Chondrocyte (in vitro differentiated cells): ENCODE results near the gene PLCH1. TPM values are rescaled to one million over a fixed set of nuclear protein-coding genes. Genes with fewer than 3 reads are reported as not detected.

Experiments used
- DNase-seq: peaks from one replicate; pipeline ENCODE4 v3.0.0; 2021; ENCODE audit warnings: mixed read lengths, low spot score
- H3K27ac Mint-ChIP-seq: one replicate; pipeline ENCODE4 v1.8.0; 2021; ENCODE audit warnings: mild to moderate bottlenecking, moderate library complexity, mixed read lengths; ENCODE audit not compliant: unreplicated experiment
- H3K27me3 Mint-ChIP-seq: 2 replicates; pipeline ENCODE4 v1.8.0; 2021; ENCODE audit warnings: low read depth, mixed read lengths
- H3K36me3 Mint-ChIP-seq: 2 replicates; pipeline ENCODE4 v1.8.0; 2021; ENCODE audit warnings: low read depth, mixed read lengths
- H3K4me1 Mint-ChIP-seq: 2 replicates; pipeline ENCODE4 v1.8.0; 2021; ENCODE audit warnings: low read depth, mild to moderate bottlenecking, mixed read lengths
- H3K4me3 Mint-ChIP-seq: one replicate; pipeline ENCODE4 v1.8.0; 2021; ENCODE audit warnings: mild to moderate bottlenecking, moderate library complexity, mixed read lengths; ENCODE audit not compliant: unreplicated experiment
- H3K9me3 Mint-ChIP-seq: 2 replicates; pipeline ENCODE4 v1.8.0; 2021; ENCODE audit warnings: low read depth, mixed read lengths
- CTCF ChIP-seq: fragments of 200-600 bp; sonication (generic); IDR thresholded peaks from 2 replicates; pipeline ENCODE4 v1.5.0; 2021; ENCODE audit warnings: antibody characterized with exemption, mild to moderate bottlenecking, moderate library complexity
- total RNA-seq: library from RNA; stranded (reverse); gene quantifications from 3 replicates; pipeline ENCODE4 v1.2.1, GENCODE V29; 2021

PLCH1 gene
- total RNA-seq, 1 donor from 2014 or later: 0.17 TPM

- H3K27me3 Mint-ChIP-seq: no peaks in the 10 kb centered on the region
- peaks cover 9% of the 10 kb centered on the region for H3K36me3 Mint-ChIP-seq
- no peaks in the 10 kb centered on the region for H3K4me1 Mint-ChIP-seq
- no peak overlapping the region for H3K4me3 Mint-ChIP-seq
- no peak overlapping the region for H3K27ac Mint-ChIP-seq
- TF ChIP-seq CTCF: no peak
- no peaks in the 10 kb centered on the region for H3K9me3 Mint-ChIP-seq
- no peak for DNase-seq
Observed at GRCh38 chr3:155771126-155771525, 26.3 kb upstream of the PLCH1 start.

- Mint-ChIP-seq H3K36me3 (peaks cover 4% of the 10 kb centered on the region), H3K4me3 (no peak overlapping the region), H3K9me3 (no peaks in the 10 kb centered on the region), H3K27ac (no peak overlapping the region), H3K27me3 (no peaks in the 10 kb centered on the region), H3K4me1 (no peaks in the 10 kb centered on the region)
- DNase-seq: no peak
- TF ChIP-seq CTCF: no peak
Observed at GRCh38 chr3:155766206-155766605, 21.3 kb upstream of the PLCH1 start.

- H3K9me3 Mint-ChIP-seq: no peaks in the 10 kb centered on the region
- no peak for TF ChIP-seq CTCF
- DNase-seq: no peak
- no peaks in the 10 kb centered on the region for H3K4me1 Mint-ChIP-seq
- no peak overlapping the region for H3K27ac Mint-ChIP-seq
- no peak overlapping the region for H3K4me3 Mint-ChIP-seq
- no peaks in the 10 kb centered on the region for H3K27me3 Mint-ChIP-seq
- no peaks in the 10 kb centered on the region for H3K36me3 Mint-ChIP-seq
Observed at GRCh38 chr3:155763870-155764463, 19.1 kb upstream of the PLCH1 start.

GRCh38 chr3:155760653-155761052 lies 15.8 kb upstream of the PLCH1 start:
- H3K4me1 Mint-ChIP-seq: no peaks in the 10 kb centered on the region
- DNase-seq: no peak
- H3K4me3 Mint-ChIP-seq: no peak overlapping the region
- no peak overlapping the region for H3K27ac Mint-ChIP-seq
- no peak for TF ChIP-seq CTCF
- H3K27me3 Mint-ChIP-seq: no peaks in the 10 kb centered on the region
- no peaks in the 10 kb centered on the region for H3K9me3 Mint-ChIP-seq
- H3K36me3 Mint-ChIP-seq: no peaks in the 10 kb centered on the region

GRCh38 chr3:155757577-155757976 lies 12.7 kb upstream of the PLCH1 start:
- no peak overlapping the region for H3K4me3 Mint-ChIP-seq
- no peaks in the 10 kb centered on the region for H3K36me3 Mint-ChIP-seq
- no peaks in the 10 kb centered on the region for H3K4me1 Mint-ChIP-seq
- no peaks in the 10 kb centered on the region for H3K9me3 Mint-ChIP-seq
- DNase-seq: no peak
- TF ChIP-seq CTCF: no peak
- no peaks in the 10 kb centered on the region for H3K27me3 Mint-ChIP-seq
- no peak overlapping the region for H3K27ac Mint-ChIP-seq
